ENCODE data around the gene SP7.

SP7 gene

GRCh38 chr12:53299101-53299453 lies 37.1 kb downstream of the SP7 start:
- TF ChIP-seq CTCF (IDR thresholded peaks at IDR 0.05), result no peak

GRCh38 chr12:53298164-53298563 lies 38.0 kb downstream of the SP7 start:
- no peak for TF ChIP-seq CTCF (IDR thresholded peaks at IDR 0.05)

GRCh38 chr12:53295891-53296219 lies 40.3 kb downstream of the SP7 start:
- no peak for TF ChIP-seq CTCF (IDR thresholded peaks at IDR 0.05)

GRCh38 chr12:53295070-53295890 lies 40.9 kb downstream of the SP7 start, which contains the start of gene PFDN5:
Gene PFDN5, plus strand, starts transcription at chr12:53295542. Its CDS starts 26 bp downstream, at chr12:53295568.
- no peak for TF ChIP-seq CTCF (IDR thresholded peaks at IDR 0.05)

- TF ChIP-seq CTCF (IDR thresholded peaks at IDR 0.05), result no peak
Observed at GRCh38 chr12:53292426-53292825, 43.7 kb downstream of the SP7 start.

GRCh38 chr12:53290661-53291060 lies 45.5 kb downstream of the SP7 start:
- TF ChIP-seq CTCF (IDR thresholded peaks at IDR 0.05), result no peak

GRCh38 chr12:53289891-53290290 lies 46.3 kb downstream of the SP7 start:
- TF ChIP-seq CTCF (IDR thresholded peaks at IDR 0.05), result no peak

- TF ChIP-seq CTCF (IDR thresholded peaks at IDR 0.05), result no peak
Observed at GRCh38 chr12:53288322-53288721, 47.8 kb downstream of the SP7 start.
